Stimulated activated CD8-positive, alpha-beta memory T cell treated with anti-CD3 and anti-CD28 coated beads, Interleukin-12 subunit alpha, Interleukin-12 subunit beta, amount 100 ng/mL, for 4 hours (primary cell): ENCODE data around the gene CREBBP.

Experiments
- DNase-seq: peaks from one replicate; pipeline ENCODE4 v3.0.0-alpha.2; 2020; ENCODE audit warnings: low read depth

Gene CREBBP

GRCh38 chr16:3797904-3798811 is 82.4 kb downstream of the CREBBP start:
- no peak for DNase-seq

- no peak for DNase-seq
These were observed 83.0 kb downstream of the CREBBP start for GRCh38 chr16:3797473-3797872.

DNA sequence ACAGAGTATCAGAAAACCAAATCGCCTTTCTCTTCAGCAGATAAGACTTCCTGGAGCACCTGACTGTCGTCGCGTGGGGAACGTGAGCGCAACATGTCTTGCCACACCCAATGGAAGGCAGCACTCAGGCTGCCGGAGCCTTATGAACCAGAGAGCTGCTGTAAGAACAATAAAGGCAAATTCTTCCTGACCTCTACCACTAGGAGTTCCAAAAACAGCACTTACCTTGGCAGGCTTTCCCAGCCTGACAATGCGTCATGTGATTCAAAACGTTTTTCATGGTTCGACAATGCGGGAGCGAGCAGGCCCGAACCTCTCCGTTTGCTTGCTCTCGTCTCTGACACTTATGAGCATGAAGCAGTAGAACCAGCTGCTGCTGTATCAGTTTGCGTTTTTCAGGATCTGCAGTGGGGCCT is 87.3 kb downstream of the CREBBP start:
- DNase-seq = no peak

DNA sequence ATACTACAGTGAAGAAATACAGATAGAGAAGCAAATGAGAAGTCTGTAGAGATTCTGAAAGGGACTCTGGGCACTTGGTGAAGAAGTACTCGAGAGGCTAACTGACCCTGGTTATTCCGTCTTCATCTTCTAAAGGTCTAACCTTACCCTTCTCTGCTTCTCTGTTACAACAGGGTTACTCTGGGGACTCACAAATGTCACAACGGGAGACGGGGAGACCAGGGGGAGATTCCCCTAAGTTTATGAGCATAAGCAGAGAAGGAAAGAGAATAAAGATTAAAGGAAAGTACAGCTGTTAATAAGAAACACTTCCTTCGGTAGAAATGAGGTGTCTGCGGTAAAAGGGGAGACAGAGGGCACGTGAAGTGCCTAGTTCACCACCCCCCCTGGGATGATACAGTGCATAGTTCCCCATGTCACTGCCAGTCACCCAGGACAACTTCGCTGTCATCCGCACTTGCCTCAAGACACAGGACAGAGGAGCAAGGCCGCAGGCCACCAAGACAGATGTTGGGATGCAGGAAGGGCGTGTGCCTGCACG is 88.0 kb downstream of the CREBBP start:
- no peak for DNase-seq

DNA sequence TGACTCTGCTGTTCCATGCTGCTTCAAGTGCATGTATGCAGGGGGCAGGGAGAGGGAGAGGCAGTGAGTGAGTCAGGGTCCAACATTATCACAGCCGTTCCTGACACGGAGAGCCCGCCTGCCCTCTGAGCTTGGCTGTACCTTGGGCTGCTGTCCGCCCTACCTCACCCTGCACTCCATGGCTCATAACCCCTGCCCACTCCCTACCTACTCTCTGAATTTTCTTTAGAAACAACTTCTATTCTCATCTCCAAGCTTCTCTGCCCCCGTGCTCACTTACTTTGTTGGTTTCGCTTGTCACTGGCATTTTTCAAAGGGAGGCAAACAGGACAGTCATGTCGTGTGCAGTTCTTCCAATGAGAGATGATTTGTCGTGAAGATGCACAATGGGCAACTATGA is 88.8 kb downstream of the CREBBP start:
- no peak for DNase-seq

- no peak for DNase-seq
These were observed 91.0 kb downstream of the CREBBP start for GRCh38 chr16:3789375-3790099.

GRCh38 chr16:3788711-3789374 is 91.7 kb downstream of the CREBBP start:
- DNase-seq = no peak

DNA sequence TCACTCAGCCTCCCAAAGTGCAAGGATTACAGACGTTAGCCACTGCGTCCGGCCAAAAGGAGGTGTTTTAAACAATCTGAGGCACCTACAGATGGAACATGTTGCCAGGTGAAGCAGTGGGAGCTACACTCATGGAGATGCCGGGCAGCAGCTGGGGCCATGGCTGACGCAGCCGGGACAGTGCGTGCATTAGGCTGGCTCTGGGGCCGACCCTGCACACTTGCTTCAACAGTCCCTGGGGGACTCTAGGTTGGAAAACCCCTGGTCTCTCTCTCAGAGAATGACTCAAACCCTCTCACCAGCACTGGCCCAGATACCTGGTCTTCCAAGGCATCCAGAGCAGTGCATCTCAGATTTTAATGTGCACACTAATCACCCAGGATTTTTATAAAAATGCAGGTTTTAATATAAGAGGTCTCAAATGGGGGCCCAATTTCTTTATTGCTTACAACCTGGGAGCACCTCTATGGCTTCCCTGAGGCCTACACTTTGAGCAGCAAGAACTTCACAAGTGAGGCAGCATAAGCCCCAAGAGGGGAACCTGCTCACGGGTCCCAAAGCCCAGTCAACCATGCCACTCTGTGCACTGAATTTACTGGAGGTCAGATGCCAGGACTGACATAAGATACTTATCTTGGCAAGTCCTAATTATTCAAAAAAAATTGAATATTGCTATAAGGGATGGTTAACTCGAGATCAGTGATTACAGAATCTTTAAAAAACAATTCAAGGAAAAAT is 92.4 kb downstream of the CREBBP start:
- no peak for DNase-seq

GRCh38 chr16:3785413-3785812 is 95.1 kb downstream of the CREBBP start:
- DNase-seq = no peak

DNA sequence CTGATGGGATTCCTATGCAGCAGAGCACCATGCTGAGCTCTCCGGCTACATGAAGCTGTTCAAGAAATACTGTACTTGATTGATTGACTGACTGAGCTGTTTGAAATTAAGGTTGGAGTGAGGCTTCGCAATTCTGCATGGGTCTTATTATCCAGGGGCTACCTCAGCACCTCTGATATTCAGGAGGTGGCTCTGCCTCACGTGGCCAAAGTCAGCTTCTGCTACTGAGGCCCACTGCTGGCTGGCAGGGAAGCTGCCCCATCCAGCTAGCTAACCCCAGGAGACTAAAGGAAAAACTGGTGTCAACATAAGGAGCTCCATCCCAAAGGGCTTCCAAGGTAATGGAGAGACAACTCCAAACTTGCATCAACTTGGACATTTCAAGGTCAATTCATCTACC is 97.0 kb downstream of the CREBBP start:
- no peak for DNase-seq

DNA sequence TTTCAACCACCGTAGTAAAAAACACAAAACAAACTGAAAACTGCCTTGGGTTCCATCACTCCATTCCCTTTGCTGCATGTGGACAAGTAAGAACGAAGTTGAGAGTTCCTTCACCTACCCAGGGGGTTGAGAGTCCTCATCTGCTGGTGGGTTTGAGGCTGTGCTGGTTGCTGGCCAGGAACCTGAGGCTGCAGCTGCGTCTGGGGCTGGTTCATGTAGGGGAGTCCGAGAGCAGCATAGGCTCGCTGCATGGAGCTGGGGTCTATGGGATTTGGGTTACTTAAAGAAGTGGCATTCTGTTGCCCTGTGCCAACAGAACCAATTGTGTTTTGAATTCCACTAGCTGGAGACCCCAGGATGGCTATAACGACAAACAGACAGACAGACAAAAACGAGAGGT is 97.9 kb downstream of the CREBBP start:
- no peak for DNase-seq

DNA sequence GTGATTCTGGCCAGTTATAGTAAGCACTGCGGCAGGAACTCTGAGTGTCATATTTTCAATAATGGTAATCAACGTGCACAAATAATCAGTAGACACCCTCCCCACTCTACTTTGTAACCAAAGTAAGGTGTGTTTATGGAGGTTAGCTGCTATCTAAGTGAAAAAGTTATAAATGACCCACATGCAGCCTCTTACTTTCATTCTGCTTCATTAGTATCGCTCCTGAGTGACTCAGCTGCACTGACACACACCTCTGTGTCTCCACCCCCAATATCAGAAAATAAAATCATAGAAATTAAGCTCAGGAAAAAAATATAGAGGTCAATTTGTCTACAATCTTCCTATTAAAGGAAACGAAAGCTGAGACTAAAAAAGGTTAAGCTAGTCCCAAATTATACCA is 99.1 kb downstream of the CREBBP start:
- DNase-seq = no peak

- no peak for DNase-seq
These were observed 99.9 kb downstream of the CREBBP start for GRCh38 chr16:3780570-3780969.

DNA sequence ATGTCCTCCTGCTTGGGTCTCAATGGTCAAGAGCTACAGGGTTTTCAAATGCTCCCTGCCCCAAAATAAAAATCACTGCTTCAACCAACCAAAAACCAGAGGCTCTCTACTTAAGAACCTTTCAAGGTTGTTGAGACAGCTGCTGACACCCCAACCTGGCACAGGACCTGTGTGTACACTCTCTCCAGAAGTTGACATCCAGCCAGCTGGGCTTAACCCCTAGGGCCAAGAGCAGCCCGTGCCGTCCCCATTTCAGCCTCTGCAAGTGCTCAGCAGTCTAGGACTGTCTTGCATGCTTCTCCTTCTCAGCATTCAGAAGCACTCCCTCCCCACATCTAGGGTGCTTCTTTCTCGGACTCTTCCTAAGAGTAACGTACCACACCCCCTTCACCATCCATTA is 104.2 kb downstream of the CREBBP start:
- no peak for DNase-seq

GRCh38 chr16:3774819-3775218 is 105.7 kb downstream of the CREBBP start:
- DNase-seq = no peak

DNA sequence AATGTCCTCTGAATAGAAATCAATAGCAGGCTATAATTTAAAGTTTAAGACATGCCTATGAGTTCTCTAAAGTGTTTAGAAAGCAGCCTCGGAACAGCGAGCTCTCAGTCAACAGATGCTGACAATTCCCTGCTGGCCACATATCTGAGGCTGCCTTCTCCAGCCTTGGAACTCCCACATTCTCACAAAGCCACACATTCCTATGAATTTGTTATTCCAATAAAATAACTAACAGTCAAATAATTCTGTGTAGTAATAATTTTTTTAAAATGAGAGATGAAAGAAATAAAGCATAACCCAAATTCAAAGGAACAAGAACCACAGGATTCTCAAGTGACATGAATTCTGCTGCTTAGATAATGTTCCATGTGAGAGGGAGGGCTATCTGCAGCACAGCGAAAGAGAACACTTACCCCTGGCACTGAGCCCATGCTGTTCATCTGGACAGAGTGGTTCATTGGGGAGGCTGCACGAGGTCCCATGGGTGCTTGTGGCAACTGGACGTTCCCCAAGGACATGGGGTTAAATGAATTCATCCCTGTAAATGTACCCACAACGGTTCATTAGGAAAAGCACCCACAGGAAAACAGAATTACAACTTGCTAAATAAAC is 106.3 kb downstream of the CREBBP start:
- no peak for DNase-seq

- DNase-seq = no peak
These were observed 106.8 kb downstream of the CREBBP start for GRCh38 chr16:3773663-3774062.

DNA sequence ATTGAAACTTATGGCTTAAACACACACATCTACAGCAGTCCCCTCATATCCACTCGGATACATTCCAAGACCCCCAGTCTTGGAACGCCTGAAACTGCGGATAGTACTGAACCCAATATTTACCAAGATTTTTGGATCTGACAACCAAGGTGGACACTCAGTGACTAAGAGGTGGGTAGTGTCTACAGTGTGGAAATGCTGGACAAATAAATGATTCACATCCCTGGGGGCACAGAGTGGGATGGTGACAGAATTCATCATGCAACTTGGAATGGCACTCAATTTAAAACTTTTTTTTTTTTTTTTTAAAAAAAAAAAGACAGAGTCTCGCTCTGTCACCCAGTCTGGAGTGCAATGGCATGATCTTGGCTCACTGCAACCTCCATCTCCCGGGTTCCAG is 109.0 kb downstream of the CREBBP start:
- DNase-seq = no peak

- DNase-seq = no peak
These were observed 110.0 kb downstream of the CREBBP start for GRCh38 chr16:3770530-3770929.

GRCh38 chr16:3769942-3770341 is 110.6 kb downstream of the CREBBP start:
- no peak for DNase-seq

DNA sequence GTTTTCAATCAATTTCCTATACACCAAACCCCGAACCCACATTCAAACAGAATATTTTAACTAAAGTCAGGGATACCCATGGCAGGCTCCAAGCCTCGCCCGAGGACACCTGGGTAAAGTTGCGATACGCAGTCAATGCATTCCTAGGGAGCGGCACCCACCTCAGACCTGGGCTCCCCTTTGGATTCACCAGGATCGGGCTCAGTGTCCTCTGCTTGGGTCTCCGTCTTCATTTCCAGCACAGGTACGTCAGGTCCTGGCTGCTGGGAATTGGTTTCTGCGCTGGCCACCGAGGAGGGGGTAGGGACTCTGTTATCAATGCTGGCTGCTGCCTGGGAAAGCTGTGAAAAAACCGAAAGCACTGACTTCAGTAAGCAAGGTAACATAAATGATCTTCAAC is 111.5 kb downstream of the CREBBP start:
- no peak for DNase-seq
